ENCODE measurements around the gene LTBR. TPM values are rescaled to one million over a fixed set of nuclear protein-coding genes. Genes with fewer than 3 reads are reported as not detected.

Gene LTBR
- total and polyA plus RNA-seq, 10 of the 15 experiments (the other 5 are each of a cell fraction or from before 2014, with no cell fraction given) = 0.24 to 0.44 TPM; not detected in 8

GRCh38 chr12:6425590-6426531 is 41.9 kb downstream of the LTBR start (continued):
- peak; percentile 91 for TF ChIP-seq ZNF687 (IDR thresholded peaks at IDR 0.05)
- no peak; a peak in 1 of 4 replicates for TF ChIP-seq ETV6 (conservative IDR thresholded peaks at IDR 0.05 in 1 of 2, IDR thresholded peaks at IDR 0.05 in 1 of 2; ENCODE audit: borderline replicate concordance in 1 of 2, low read depth in 1 of 2)
- TF ChIP-seq LARP7 (IDR thresholded peaks at IDR 0.05) = 0 out of 2 replicates have a peak, but pooled peaks have one; percentile 26
- TF ChIP-seq JUND (IDR thresholded peaks at IDR 0.05; ENCODE audit: low read depth, low read length) = no peak

Data from GM12878 (cell line).